IMR-90 (cell line): Measurements from ENCODE around the gene RFX3. TPM values are rescaled to one million over a fixed set of nuclear protein-coding genes. Genes with fewer than 3 reads are reported as not detected.

Source experiments
- ATAC-seq: fragments of 200-7000 bp; cut with Tn5 transposase; 2 replicates; pipeline ENCODE4 v1.9.1; 2020; ENCODE audit warnings: low read depth, mild to moderate bottlenecking, moderate library complexity
- BruUV-seq: library from RNA; stranded (reverse); fragments of 400-500 nt; replicated peaks from 2 replicates; lab custom pipeline; 2021; lab: Mats Ljungman, UMichigan
- CTCF ChIA-PET: fragments of 300-600 bp; formaldehyde crosslinking; extraction: SDS; loops from one replicate; lab custom pipeline; 2021; ENCODE audit warnings: antibody characterized with exemption; lab: Yijun Ruan, JAX
- POLR2A ChIA-PET: fragments of 300-600 bp; sonication (Branson Sonifier 250); formaldehyde crosslinking; loops from one replicate; lab custom pipeline; 2022; ENCODE audit warnings: antibody characterized with exemption; ENCODE audit not compliant: unreplicated experiment; lab: Charles Lee
- DNase-seq: peaks from one replicate; pipeline ENCODE4 v3.0.0; 2013
- H2AFZ ChIP-seq: replicated peaks from 2 replicates; pipeline ENCODE3; 2013; ENCODE audit warnings: low read length, mild to moderate bottlenecking; ENCODE audit not compliant: poor library complexity
- H2AK5ac ChIP-seq: 2 replicates; pipeline ENCODE4 v1.6.1; 2013; ENCODE audit warnings: low read depth, low read length, inconsistent platforms
- H2AK9ac ChIP-seq: replicated peaks from 2 replicates; pipeline ENCODE3; 2013; ENCODE audit warnings: mild to moderate bottlenecking, low read depth, low read length, moderate library complexity; ENCODE audit not compliant: poor library complexity
- H2BK120ac ChIP-seq: 2 replicates; pipeline ENCODE4 v1.6.1; 2013; ENCODE audit warnings: low read depth, low read length, inconsistent platforms
- H2BK15ac ChIP-seq: 3 replicates; pipeline ENCODE4 v1.6.1; 2013; ENCODE audit warnings: low read depth, low read length, inconsistent platforms
- H2BK20ac ChIP-seq: 2 replicates; pipeline ENCODE4 v1.6.1; 2013; ENCODE audit warnings: low read depth, mild to moderate bottlenecking, inconsistent platforms, low read length, moderate library complexity
- H2BK5ac ChIP-seq: 2 replicates; pipeline ENCODE4 v1.6.1; 2013; ENCODE audit warnings: mild to moderate bottlenecking, low read depth, low read length, inconsistent platforms; ENCODE audit not compliant: poor library complexity, severe bottlenecking
- H3K14ac ChIP-seq: replicated peaks from 2 replicates; pipeline ENCODE4 v1.6.1; 2013; ENCODE audit warnings: low read depth, low read length, inconsistent platforms
- H3K18ac ChIP-seq: 2 replicates; pipeline ENCODE4 v1.6.1; 2013; ENCODE audit warnings: low read depth, low read length, control low read depth
- H3K23ac ChIP-seq: 2 replicates; pipeline ENCODE4 v1.6.1; 2013; ENCODE audit warnings: low read depth, low read length, inconsistent platforms
- H3K27ac ChIP-seq: 2 replicates; pipeline ENCODE4 v1.5.1; 2013; ENCODE audit warnings: mild to moderate bottlenecking, control low read depth, low read length; ENCODE audit not compliant: insufficient read depth
- H3K27me3 ChIP-seq: 2 replicates; pipeline ENCODE4 v1.6.1; 2013; ENCODE audit warnings: low read length; ENCODE audit not compliant: control insufficient read depth, insufficient read depth
- H3K36me3 ChIP-seq: 2 replicates; pipeline ENCODE4 v1.6.1; 2013; ENCODE audit warnings: low read length, mixed read lengths; ENCODE audit not compliant: control insufficient read depth, insufficient read depth
- H3K4ac ChIP-seq: 2 replicates; pipeline ENCODE4 v1.6.1; 2013; ENCODE audit warnings: low read depth, low read length, inconsistent platforms
- H3K4me1 ChIP-seq: 2 replicates; pipeline ENCODE4 v1.6.1; 2013; ENCODE audit warnings: low read length, mixed read lengths; ENCODE audit not compliant: control insufficient read depth, insufficient read depth
- H3K4me2 ChIP-seq: 2 replicates; pipeline ENCODE4 v1.6.1; 2013; ENCODE audit warnings: low read depth, mild to moderate bottlenecking, control low read depth, low read length, moderate library complexity
- H3K4me3 ChIP-seq: 2 replicates; pipeline ENCODE4 v1.5.1; 2013; ENCODE audit warnings: low read depth, mild to moderate bottlenecking, control low read depth, low read length, moderate library complexity; ENCODE audit not compliant: insufficient read depth
- H3K56ac ChIP-seq: 2 replicates; pipeline ENCODE4 v1.6.1; 2013; ENCODE audit warnings: low read length, inconsistent platforms; ENCODE audit not compliant: insufficient read depth; ENCODE audit errors: extremely low read depth
- H3K79me1 ChIP-seq, 2 experiments: 2 replicates each; pipeline ENCODE4 v1.6.1; 2013; ENCODE audit warnings: low read length in 2 of 2, inconsistent platforms in 1 of 2, low read depth in 1 of 2
- H3K9ac ChIP-seq: 2 replicates; pipeline ENCODE4 v1.6.1; 2013; ENCODE audit warnings: low read depth, low read length, control low read depth
- H3K9me1 ChIP-seq: 2 replicates; pipeline ENCODE4 v1.6.1; 2013; ENCODE audit warnings: low read length, inconsistent platforms; ENCODE audit not compliant: insufficient read depth
- H3K9me3 ChIP-seq: 2 replicates; pipeline ENCODE4 v1.6.1; 2013; ENCODE audit warnings: low read length; ENCODE audit not compliant: control insufficient read depth, insufficient read depth
- H4K20me1 ChIP-seq: 2 replicates; pipeline ENCODE4 v1.6.1; 2013; ENCODE audit warnings: low read length, inconsistent platforms; ENCODE audit not compliant: insufficient read depth
- H4K5ac ChIP-seq: 2 replicates; pipeline ENCODE4 v1.6.1; 2013; ENCODE audit warnings: mild to moderate bottlenecking, low read depth, low read length, control low read depth
- H4K8ac ChIP-seq, 2 experiments: 2 replicates each; pipeline ENCODE4 v1.6.1; 2013; ENCODE audit warnings: low read depth in 2 of 2, low read length in 2 of 2, control low read depth in 1 of 2, inconsistent platforms in 1 of 2
- H4K91ac ChIP-seq: 2 replicates; pipeline ENCODE4 v1.6.1; 2013; ENCODE audit warnings: low read depth, low read length, inconsistent platforms; ENCODE audit not compliant: insufficient read depth
- CHD1 ChIP-seq: IDR thresholded peaks from 2 replicates; pipeline ENCODE4 v1.6.1; 2012; ENCODE audit warnings: low read depth, low read length, improper control_type of control experiment
- FOS ChIP-seq: fragments of 150-350 bp; IDR thresholded peaks from 2 replicates; pipeline ENCODE4 v1.6.1; 2016; ENCODE audit warnings: low read depth, low read length
- MAFK ChIP-seq: IDR thresholded peaks from 2 replicates; pipeline ENCODE4 v1.6.1; 2012; ENCODE audit warnings: low read depth, low read length, improper control_type of control experiment
- MAZ ChIP-seq: IDR thresholded peaks from 2 replicates; pipeline ENCODE4 v1.6.1; 2012; ENCODE audit warnings: low read depth, mild to moderate bottlenecking, low read length, improper control_type of control experiment, moderate library complexity, borderline replicate concordance
- MXI1 ChIP-seq: IDR thresholded peaks from 2 replicates; pipeline ENCODE4 v1.6.1; 2012; ENCODE audit warnings: low read depth, mild to moderate bottlenecking, low read length, moderate library complexity, borderline replicate concordance
- SMC3 ChIP-seq: fragments of 150-350 bp; IDR thresholded peaks from 2 replicates; pipeline ENCODE4 v1.6.1; 2016; ENCODE audit warnings: low read depth, mild to moderate bottlenecking, antibody characterized with exemption, low read length, moderate library complexity
- dilution Hi-C: fragments of 300-500 bp; cut with HindIII; formaldehyde crosslinking; loops from one replicate; pipeline ENCODE4 v1.14.3; 2018; ENCODE audit warnings: low sequenced_read_pairs; ENCODE audit not compliant: unreplicated experiment
- in situ Hi-C: fragments of 300-500 bp; cut with MboI; formaldehyde crosslinking; loops from 3 replicates; pipeline ENCODE4 v1.14.3; 2019; ENCODE audit warnings: low sequenced_read_pairs, inconsistent platforms, mixed read lengths
- intact Hi-C: fragments of 100-400 bp; cut with micrococcal nuclease; formaldehyde crosslinking; loops from 2 replicates; pipeline ENCODE4 v1.10.0; 2022
- polyA plus RNA-seq, 3 experiments: library from polyadenylated mRNA; depleted of rRNA; stranded (reverse); fragments of >200 nt; gene quantifications; 2 replicates each; pipeline ENCODE4 v1.2.3, GENCODE V29; 2012; ENCODE audit warnings: low replicate concordance in 1 of 3
- total RNA-seq: library from RNA; depleted of rRNA; stranded (reverse); fragments of >200 nt; gene quantifications from 2 replicates; pipeline ENCODE4 v1.2.3, GENCODE V29; 2012
- TF ChIP-seq, protein P1 (sequence below): fragments of 150-350 bp; IDR thresholded peaks from 2 replicates; pipeline ENCODE4 v1.6.1; 2017; ENCODE audit warnings: mild to moderate bottlenecking, antibody characterized with exemption, low read length, low read depth

Gene RFX3
- total and polyA plus RNA-seq, 2 of the 4 experiments (the other 2 are of a cell fraction) = 1.7 to 2.7 TPM

DNA sequence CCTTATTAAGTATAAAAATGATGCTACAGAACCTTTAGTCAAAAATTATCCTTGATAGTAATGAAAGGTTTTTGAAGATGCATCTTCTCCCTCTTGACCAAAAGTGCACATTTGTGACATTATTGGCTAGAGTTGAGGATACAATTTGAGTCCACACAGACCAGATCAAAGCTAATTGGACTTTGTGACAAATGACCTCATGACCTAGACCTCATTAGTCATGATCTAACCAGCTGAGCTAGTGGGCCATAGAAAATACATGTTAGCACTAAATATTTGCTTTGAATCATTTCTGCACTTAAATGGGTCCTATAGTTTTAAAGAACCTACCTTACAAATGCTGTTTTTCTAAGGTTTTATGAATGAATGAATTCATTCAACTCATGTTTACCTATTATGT is 182.1 kb downstream of the RFX3 start:
- H2AK9ac ChIP-seq = no peak overlapping the region
- no peak overlapping the region for H4K5ac ChIP-seq
- peak overlapping the region; percentile 39; the same call in 1 of the 2 replicates for H2AK5ac ChIP-seq
- H3K4me3 ChIP-seq = no peak overlapping the region
- no peak overlapping the region for H2BK20ac ChIP-seq
- in situ Hi-C loops (no loop called here), intact Hi-C loops (loop anchor here (10.0 kb wide), 1 partner anchor 181 kb away; the partner anchor contains the start of gene RFX3), dilution Hi-C loops (no loop called here)
- H2BK15ac ChIP-seq = no peak overlapping the region
- ATAC-seq = no peak
- TF ChIP-seq MXI1 (no peak), SMC3 (no peak), CHD1 (no peak), MAFK (no peak), MAZ (no peak), FOS (no peak)
- TF ChIP-seq, protein P1, sequence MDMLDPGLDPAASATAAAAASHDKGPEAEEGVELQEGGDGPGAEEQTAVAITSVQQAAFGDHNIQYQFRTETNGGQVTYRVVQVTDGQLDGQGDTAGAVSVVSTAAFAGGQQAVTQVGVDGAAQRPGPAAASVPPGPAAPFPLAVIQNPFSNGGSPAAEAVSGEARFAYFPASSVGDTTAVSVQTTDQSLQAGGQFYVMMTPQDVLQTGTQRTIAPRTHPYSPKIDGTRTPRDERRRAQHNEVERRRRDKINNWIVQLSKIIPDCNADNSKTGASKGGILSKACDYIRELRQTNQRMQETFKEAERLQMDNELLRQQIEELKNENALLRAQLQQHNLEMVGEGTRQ = no peak
- H3K36me3 ChIP-seq = no peaks in the 10 kb centered on the region
- H3K14ac ChIP-seq = no peak overlapping the region
- H4K20me1 ChIP-seq = no peaks in the 10 kb centered on the region
- H4K91ac ChIP-seq = no peak overlapping the region
- H3K79me1 ChIP-seq = peaks cover 0 to 4% of the 10 kb centered on the region in 2 experiments; a peak in 1 of 4 replicates
- no peak overlapping the region for H3K56ac ChIP-seq
- H2BK120ac ChIP-seq = no peak overlapping the region
- no peak overlapping the region for H3K9ac ChIP-seq
- BruUV-seq = no TSS peak
- ChIA-PET CTCF (no interaction called here), POLR2A (interaction anchor here (0.6 kb wide), 1 partner anchor 88 kb away, joined by 3 read pairs; no protein-coding TSS in a partner anchor)
- H3K27me3 ChIP-seq = no peaks in the 10 kb centered on the region
- peaks cover 2% of the 10 kb centered on the region for H3K9me1 ChIP-seq
- no peak overlapping the region for H3K18ac ChIP-seq
- peaks cover 2% of the 10 kb centered on the region; the same call in 1 of the 2 replicates for H3K4me1 ChIP-seq
- no peak overlapping the region for H3K27ac ChIP-seq
- H2BK5ac ChIP-seq = no peak overlapping the region
- no peak for DNase-seq
- H3K23ac ChIP-seq = no peak overlapping the region
- H2AFZ ChIP-seq = no peak overlapping the region
- H3K4me2 ChIP-seq = no peak overlapping the region
- H3K4ac ChIP-seq = no peak overlapping the region
- no peaks in the 10 kb centered on the region for H3K9me3 ChIP-seq
- H4K8ac ChIP-seq = no peak overlapping the region
